ENCODE results near the gene LRRC4C.
"Not testable (repeated sequence)": the region's sequence is repeated elsewhere in the genome, so short reads cannot be mapped to it uniquely, and the experiment has no call there.

Gene LRRC4C

GRCh38 chr11:41051919-41052635 lies 407.4 kb downstream of the LRRC4C start:
- peak overlapping the region in 4 of 21 experiments; percentile 11 to 32 (median 32) for H3K27ac ChIP-seq
- H3K4me3 ChIP-seq = no peak overlapping the region

GRCh38 chr11:41050791-41051190 lies 408.7 kb downstream of the LRRC4C start:
- no peak overlapping the region for H3K27ac ChIP-seq
- no peak overlapping the region for H3K4me3 ChIP-seq

GRCh38 chr11:41047229-41047628 lies 412.2 kb downstream of the LRRC4C start:
- Histone ChIP-seq H3K27ac (no peak overlapping the region), H3K4me3 (no peak overlapping the region)

GRCh38 chr11:41045266-41045665 lies 414.2 kb downstream of the LRRC4C start:
- H3K27ac ChIP-seq = no peak overlapping the region
- H3K4me3 ChIP-seq = no peak overlapping the region

- Histone ChIP-seq H3K4me3 (no peak overlapping the region), H3K27ac (no peak overlapping the region)
Observed at GRCh38 chr11:41044747-41045146, 414.7 kb downstream of the LRRC4C start.

GRCh38 chr11:41042688-41043087 lies 416.8 kb downstream of the LRRC4C start:
- H3K4me3 ChIP-seq = no peak overlapping the region
- no peak overlapping the region for H3K27ac ChIP-seq

- Histone ChIP-seq H3K27ac (no peak overlapping the region), H3K4me3 (no peak overlapping the region)
Observed at GRCh38 chr11:41040474-41040873, 419.0 kb downstream of the LRRC4C start.

- Histone ChIP-seq H3K4me3 (no peak overlapping the region), H3K27ac (no peak overlapping the region)
Observed at GRCh38 chr11:41039592-41039991, 419.9 kb downstream of the LRRC4C start.

GRCh38 chr11:41031551-41032060 lies 427.8 kb downstream of the LRRC4C start:
- H3K27ac ChIP-seq = no peak overlapping the region
- H3K4me3 ChIP-seq = no peak overlapping the region

GRCh38 chr11:41020259-41020658 lies 439.2 kb downstream of the LRRC4C start:
- H3K27ac ChIP-seq = no peak overlapping the region
- no peak overlapping the region for H3K4me3 ChIP-seq

GRCh38 chr11:41019666-41020065 lies 439.8 kb downstream of the LRRC4C start:
- not testable (repeated sequence) for H3K4me3 ChIP-seq

GRCh38 chr11:41018224-41018623 lies 441.2 kb downstream of the LRRC4C start:
- H3K27ac ChIP-seq = no peak overlapping the region

More at GRCh38 chr11:41019666-41020065, 439.8 kb downstream of the LRRC4C start:
- not testable (repeated sequence) for H3K27ac ChIP-seq

GRCh38 chr11:41010361-41011050 lies 448.9 kb downstream of the LRRC4C start:
- H3K27ac ChIP-seq = no peak overlapping the region
- no peak overlapping the region for H3K4me3 ChIP-seq

More at GRCh38 chr11:41018224-41018623, 441.2 kb downstream of the LRRC4C start:
- no peak overlapping the region for H3K4me3 ChIP-seq

GRCh38 chr11:41005986-41006385 lies 453.5 kb downstream of the LRRC4C start:
- Histone ChIP-seq H3K27ac (no peak overlapping the region), H3K4me3 (no peak overlapping the region)

GRCh38 chr11:41003339-41004282 lies 455.8 kb downstream of the LRRC4C start:
- no peak overlapping the region for H3K4me3 ChIP-seq
- no peak overlapping the region for H3K27ac ChIP-seq

- no peak overlapping the region for H3K4me3 ChIP-seq
- H3K27ac ChIP-seq = no peak overlapping the region
Observed at GRCh38 chr11:40998920-40999319, 460.5 kb downstream of the LRRC4C start.

GRCh38 chr11:40987776-40988435 lies 471.5 kb downstream of the LRRC4C start:
- Histone ChIP-seq H3K27ac (no peak overlapping the region), H3K4me3 (no peak overlapping the region)

GRCh38 chr11:40986320-40986719 lies 473.1 kb downstream of the LRRC4C start:
- Histone ChIP-seq H3K27ac (no peak overlapping the region), H3K4me3 (no peak overlapping the region)

GRCh38 chr11:40975076-40975475 lies 484.4 kb downstream of the LRRC4C start:
- H3K27ac ChIP-seq = no peak overlapping the region

More at GRCh38 chr11:40975076-40975475, 484.4 kb downstream of the LRRC4C start:
- no peak overlapping the region for H3K4me3 ChIP-seq

All from skin epidermis (tissue), 12 donors.